Loucy (cell line): ENCODE measurements around the gene CFAP100.

Experiments used
- H2AFZ ChIP-seq: fragments of 200-600 bp; sonication (generic); 2 replicates; pipeline ENCODE4 v1.6.0; 2016; ENCODE audit warnings: antibody characterized with exemption, mild to moderate bottlenecking, low read length, moderate library complexity
- H3F3A ChIP-seq: fragments of 200-600 bp; 2 replicates; pipeline ENCODE4 v1.6.0; 2016; ENCODE audit warnings: antibody characterized with exemption, low read depth, mild to moderate bottlenecking
- H3K27me3 ChIP-seq: fragments of 200-600 bp; sonication (generic); 2 replicates; pipeline ENCODE4 v1.6.1; 2014; ENCODE audit warnings: low read length, mild to moderate bottlenecking; ENCODE audit not compliant: insufficient read depth, poor library complexity, severe bottlenecking
- H3K36me3 ChIP-seq: fragments of 200-600 bp; sonication (generic); 2 replicates; pipeline ENCODE4 v1.6.1; 2016; ENCODE audit warnings: low read length; ENCODE audit not compliant: insufficient read depth
- H3K4me1 ChIP-seq: fragments of 200-600 bp; sonication (generic); 2 replicates; pipeline ENCODE4 v1.5.1; 2014; ENCODE audit warnings: low read length, mild to moderate bottlenecking; ENCODE audit not compliant: insufficient read depth, poor library complexity, severe bottlenecking
- H3K4me2 ChIP-seq: fragments of 200-600 bp; sonication (generic); 2 replicates; pipeline ENCODE4 v1.6.0; 2014; ENCODE audit warnings: antibody characterized with exemption, low read length, low read depth, mild to moderate bottlenecking; ENCODE audit not compliant: poor library complexity, severe bottlenecking
- H3K4me3 ChIP-seq: fragments of 200-600 bp; sonication (generic); 2 replicates; pipeline ENCODE4 v1.5.1; 2014; ENCODE audit warnings: low read length, mild to moderate bottlenecking, mixed read lengths; ENCODE audit not compliant: poor library complexity, severe bottlenecking
- H3K79me2 ChIP-seq: fragments of 200-600 bp; sonication (generic); 2 replicates; pipeline ENCODE4 v1.6.1; 2014; ENCODE audit warnings: low read length; ENCODE audit not compliant: insufficient read depth
- H3K9ac ChIP-seq: fragments of 200-600 bp; sonication (generic); 2 replicates; pipeline ENCODE4 v1.6.0; 2014; ENCODE audit warnings: mild to moderate bottlenecking, low read depth, low read length, moderate library complexity; ENCODE audit not compliant: poor library complexity, severe bottlenecking
- H3K9me2 ChIP-seq: fragments of 200-600 bp; sonication (generic); replicated peaks from 2 replicates; pipeline ENCODE4 v1.6.1; 2016; ENCODE audit warnings: low read depth, low read length, mixed read lengths
- H3K9me3 ChIP-seq: fragments of 200-600 bp; sonication (generic); 2 replicates; pipeline ENCODE4 v1.6.1; 2014; ENCODE audit warnings: mild to moderate bottlenecking, antibody characterized with exemption, low read length, low read depth; ENCODE audit not compliant: insufficient read depth
- H4K20me1 ChIP-seq: fragments of 200-600 bp; sonication (generic); 2 replicates; pipeline ENCODE4 v1.6.0; 2014; ENCODE audit warnings: antibody characterized with exemption, low read length, mild to moderate bottlenecking; ENCODE audit not compliant: insufficient read depth, poor library complexity, severe bottlenecking
- CTCF ChIP-seq: fragments of 200-600 bp; sonication (generic); conservative IDR thresholded peaks from 2 replicates; pipeline ENCODE4 v1.5.1; 2014; ENCODE audit warnings: mild to moderate bottlenecking, antibody characterized with exemption, low read length
- EZH2phosphoT487 ChIP-seq: fragments of 200-600 bp; IDR thresholded peaks from 2 replicates; pipeline ENCODE4 v1.6.1; 2018; ENCODE audit warnings: antibody characterized with exemption, mild to moderate bottlenecking, moderate library complexity, borderline replicate concordance

CFAP100 gene

GRCh38 chr3:126349071-126349470 is 45.6 kb upstream of the CFAP100 start:
- Histone ChIP-seq H3K9me3 (no peaks in the 10 kb centered on the region), H3K4me2 (no peak overlapping the region), H3K27me3 (no peaks in the 10 kb centered on the region), H3K9me2 (no peaks in the 10 kb centered on the region), H3K36me3 (no peaks in the 10 kb centered on the region), H3K4me3 (no peak overlapping the region), H3K79me2 (no peaks in the 10 kb centered on the region), H2AFZ (no peak overlapping the region), H4K20me1 (no peaks in the 10 kb centered on the region), H3K4me1 (peaks cover 14% of the 10 kb centered on the region), H3K9ac (no peak overlapping the region), H3F3A (no peaks in the 10 kb centered on the region)
- TF ChIP-seq EZH2phosphoT487 (no peak), CTCF (no peak)

GRCh38 chr3:126349611-126350501 is 44.9 kb upstream of the CFAP100 start:
- Histone ChIP-seq H3K4me2 (peak overlapping the region; percentile 42), H3K36me3 (no peaks in the 10 kb centered on the region), H3K79me2 (no peaks in the 10 kb centered on the region), H3K4me1 (peaks cover 14% of the 10 kb centered on the region), H3K27me3 (no peaks in the 10 kb centered on the region), H2AFZ (peak overlapping the region; percentile 33; the same call in 1 of the 2 replicates), H3K9ac (no peak overlapping the region), H3K9me2 (no peaks in the 10 kb centered on the region), H3K9me3 (no peaks in the 10 kb centered on the region), H3F3A (no peaks in the 10 kb centered on the region), H4K20me1 (no peaks in the 10 kb centered on the region), H3K4me3 (no peak overlapping the region)
- no peak for TF ChIP-seq CTCF
- TF ChIP-seq EZH2phosphoT487: no peak

- Histone ChIP-seq H3K4me2 (peak overlapping the region; percentile 42), H4K20me1 (no peaks in the 10 kb centered on the region), H3K36me3 (no peaks in the 10 kb centered on the region), H2AFZ (no peak overlapping the region), H3K9me2 (no peaks in the 10 kb centered on the region), H3K4me3 (no peak overlapping the region), H3K9me3 (no peaks in the 10 kb centered on the region), H3K9ac (no peak overlapping the region), H3K27me3 (no peaks in the 10 kb centered on the region), H3K4me1 (peaks cover 14% of the 10 kb centered on the region), H3K79me2 (no peaks in the 10 kb centered on the region), H3F3A (no peaks in the 10 kb centered on the region)
- TF ChIP-seq CTCF: no peak
- no peak for TF ChIP-seq EZH2phosphoT487
Observed at GRCh38 chr3:126350502-126351085, 44.1 kb upstream of the CFAP100 start.
